HG03064 (cell line): Measurements from ENCODE around the gene ALOX15B.
"Not testable (repeated sequence)": the region's sequence is repeated elsewhere in the genome, so short reads cannot be mapped to it uniquely, and the experiment has no call there.

Source experiments
- ATAC-seq: cut with Tn5 transposase; IDR thresholded peaks from one replicate; pipeline ENCODE4 v1.9.1; 2021; ENCODE audit warnings: low read depth; ENCODE audit not compliant: unreplicated experiment

The ALOX15B gene

GRCh38 chr17:8076502-8077266 lies 37.8 kb downstream of the ALOX15B start:
- no peak for ATAC-seq

- not testable (repeated sequence) for ATAC-seq
Measured at GRCh38 chr17:8077939-8078338, 39.1 kb downstream of the ALOX15B start.

- peak; percentile 64 for ATAC-seq
Measured at GRCh38 chr17:8079291-8080207, 40.7 kb downstream of the ALOX15B start.

- no peak for ATAC-seq
Measured at GRCh38 chr17:8080208-8080798, 41.4 kb downstream of the ALOX15B start.

DNA sequence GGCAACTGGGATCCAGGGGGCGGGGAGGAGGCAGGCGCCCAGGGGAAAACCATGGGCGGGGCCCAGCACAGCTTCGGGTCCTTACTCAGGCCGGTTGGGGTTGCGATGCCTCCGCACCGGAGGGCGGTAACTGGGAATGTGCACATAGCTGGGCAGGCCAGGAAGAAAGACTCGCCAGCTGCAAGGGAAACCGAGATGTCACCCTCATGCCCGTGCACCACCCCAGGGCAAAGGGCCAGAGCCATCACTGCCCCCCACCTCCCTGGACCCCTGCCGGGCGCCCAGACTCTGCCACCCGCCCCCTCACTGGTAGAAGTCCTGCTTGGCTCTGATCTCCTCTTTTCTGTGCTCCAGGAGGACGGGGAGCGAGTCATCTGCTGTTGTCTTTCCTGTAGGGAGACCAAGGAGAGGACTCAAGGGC lies 42.0 kb downstream of the ALOX15B start:
- no peak for ATAC-seq

DNA sequence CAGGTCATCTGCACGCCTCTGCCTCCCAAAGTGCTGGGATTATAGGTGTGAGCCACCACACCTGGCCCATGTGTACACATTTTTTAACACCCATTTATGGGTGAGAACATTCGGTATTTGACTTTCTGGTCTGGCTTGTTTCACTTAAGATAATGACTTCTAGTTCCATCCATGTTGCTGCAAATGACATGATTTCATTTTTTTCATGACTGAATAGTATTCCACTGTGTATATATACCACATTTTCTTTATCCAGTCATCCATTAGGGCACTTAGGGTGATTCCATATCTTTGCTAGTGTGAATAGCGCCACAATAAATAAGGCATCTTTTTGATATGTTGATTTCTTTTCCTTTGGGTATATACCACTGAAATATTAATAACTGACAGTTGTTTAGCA lies 43.0 kb downstream of the ALOX15B start:
- no peak for ATAC-seq

DNA sequence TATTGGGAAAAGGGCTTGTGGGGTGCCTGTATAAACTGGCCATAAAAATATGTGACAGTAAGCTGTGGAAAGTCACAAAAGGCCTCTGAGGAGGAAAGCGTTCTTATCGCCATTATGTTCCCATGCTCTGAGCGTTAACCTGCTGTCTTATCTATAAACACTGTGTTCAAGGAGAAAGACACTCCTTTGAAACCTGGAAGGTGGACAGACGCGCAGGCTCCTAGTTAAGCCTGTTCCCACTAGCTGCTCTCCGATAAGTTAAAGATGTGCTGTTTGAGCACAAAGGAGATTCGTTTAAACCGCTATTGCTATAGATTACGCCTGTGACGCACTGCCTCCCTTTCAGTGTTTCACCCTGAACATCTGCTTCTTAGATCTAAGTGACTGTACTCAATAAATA lies 43.4 kb downstream of the ALOX15B start:
- no peak for ATAC-seq

DNA sequence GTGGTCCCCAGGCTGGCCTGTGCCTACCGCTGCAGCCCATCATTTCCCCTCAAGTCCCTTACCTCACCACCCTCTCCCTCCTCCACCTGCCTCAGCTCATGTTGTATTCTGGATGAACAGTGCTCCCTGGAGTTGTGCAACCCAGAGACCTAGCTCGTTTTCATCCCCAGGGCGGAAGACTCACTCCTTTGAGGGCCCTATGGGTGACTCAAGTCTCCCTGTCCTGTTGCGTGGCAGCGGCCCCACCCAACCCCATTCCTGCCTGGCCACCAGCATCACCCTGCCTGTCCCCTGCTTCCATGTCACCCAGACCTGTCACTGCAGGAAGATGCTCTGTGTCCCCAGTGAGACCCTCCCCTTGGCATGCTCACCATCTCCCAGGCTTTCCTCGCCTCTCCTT lies 45.4 kb downstream of the ALOX15B start:
- no peak for ATAC-seq

GRCh38 chr17:8087075-8087951 lies 48.5 kb downstream of the ALOX15B start, which contains the start of gene ALOX12B:
ALOX12B (minus strand) TSS chr17:8087716; CDS start chr17:8087442, 274 bp downstream.
- ATAC-seq, result no peak

DNA sequence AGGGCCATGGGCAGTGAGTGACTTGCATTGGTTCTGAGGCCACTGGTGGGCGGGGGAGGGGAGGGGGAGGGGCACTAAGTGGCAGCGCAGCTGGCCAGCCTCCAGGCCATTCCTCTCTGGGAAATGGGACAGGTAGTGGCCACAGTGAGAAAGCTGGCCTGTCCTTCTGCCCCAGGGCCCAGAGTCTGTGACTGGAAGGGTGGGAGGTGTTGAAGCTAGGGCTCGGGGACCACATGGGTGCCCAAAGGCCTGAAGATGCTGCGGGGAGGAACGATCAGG lies 49.0 kb downstream of the ALOX15B start:
- ATAC-seq, result no peak

GRCh38 chr17:8089728-8090127 lies 50.9 kb downstream of the ALOX15B start:
- ATAC-seq, result no peak

GRCh38 chr17:8091033-8091687 lies 52.3 kb downstream of the ALOX15B start:
- ATAC-seq, result no peak

- no peak for ATAC-seq
Measured at GRCh38 chr17:8095361-8095760, 56.5 kb downstream of the ALOX15B start.

GRCh38 chr17:8096541-8096940 lies 57.7 kb downstream of the ALOX15B start:
- ATAC-seq, result no peak
